GM19043 (cell line): ENCODE measurements around the gene RAPGEF1.

Experiments
- ATAC-seq: cut with Tn5 transposase; IDR thresholded peaks from one replicate; pipeline ENCODE4 v1.9.1; 2021; ENCODE audit warnings: low read depth; ENCODE audit not compliant: unreplicated experiment

RAPGEF1 gene

GRCh38 chr9:131611586-131612315 is 128.1 kb downstream of the RAPGEF1 start:
- no peak for ATAC-seq

GRCh38 chr9:131610231-131610761 is 129.6 kb downstream of the RAPGEF1 start:
- no peak for ATAC-seq

DNA sequence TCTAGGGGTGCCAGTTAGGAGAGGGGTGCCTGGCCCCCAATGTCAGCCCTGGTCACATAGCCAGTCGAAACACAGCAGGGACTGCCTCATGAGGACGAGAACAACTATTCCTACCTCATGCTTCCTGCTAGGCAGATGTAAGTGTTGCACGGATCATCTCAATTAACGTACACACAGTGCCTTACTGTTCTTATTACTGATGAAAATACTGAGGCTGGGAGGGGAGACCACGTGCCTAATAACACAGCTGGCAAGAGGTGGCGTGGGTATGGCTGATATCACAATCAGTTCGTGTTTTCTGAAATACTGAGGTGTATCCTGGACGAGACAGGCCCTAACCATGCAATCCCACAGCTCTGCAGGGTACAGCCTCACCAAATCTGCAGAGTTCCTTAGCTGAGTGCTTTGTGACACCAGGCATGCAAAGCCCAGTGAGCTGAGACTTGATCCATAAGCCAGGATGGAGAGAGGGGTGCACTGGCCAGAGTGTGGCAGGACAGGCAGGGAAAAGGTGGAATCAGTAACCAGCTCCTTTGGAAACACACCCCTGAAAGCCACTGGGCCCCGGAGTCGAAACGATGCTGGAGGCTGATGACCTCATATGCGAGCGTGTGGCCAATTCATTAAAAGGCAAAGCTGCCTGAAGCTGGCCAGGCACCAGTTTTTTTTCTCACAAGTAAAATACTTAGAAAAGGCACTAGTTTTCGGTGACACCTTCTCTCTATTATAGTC is 130.6 kb downstream of the RAPGEF1 start:
- no peak for ATAC-seq

GRCh38 chr9:131608493-131609037 is 131.3 kb downstream of the RAPGEF1 start:
- ATAC-seq, result no peak

- no peak for ATAC-seq
Measured at GRCh38 chr9:131607591-131607990, 132.3 kb downstream of the RAPGEF1 start.

DNA sequence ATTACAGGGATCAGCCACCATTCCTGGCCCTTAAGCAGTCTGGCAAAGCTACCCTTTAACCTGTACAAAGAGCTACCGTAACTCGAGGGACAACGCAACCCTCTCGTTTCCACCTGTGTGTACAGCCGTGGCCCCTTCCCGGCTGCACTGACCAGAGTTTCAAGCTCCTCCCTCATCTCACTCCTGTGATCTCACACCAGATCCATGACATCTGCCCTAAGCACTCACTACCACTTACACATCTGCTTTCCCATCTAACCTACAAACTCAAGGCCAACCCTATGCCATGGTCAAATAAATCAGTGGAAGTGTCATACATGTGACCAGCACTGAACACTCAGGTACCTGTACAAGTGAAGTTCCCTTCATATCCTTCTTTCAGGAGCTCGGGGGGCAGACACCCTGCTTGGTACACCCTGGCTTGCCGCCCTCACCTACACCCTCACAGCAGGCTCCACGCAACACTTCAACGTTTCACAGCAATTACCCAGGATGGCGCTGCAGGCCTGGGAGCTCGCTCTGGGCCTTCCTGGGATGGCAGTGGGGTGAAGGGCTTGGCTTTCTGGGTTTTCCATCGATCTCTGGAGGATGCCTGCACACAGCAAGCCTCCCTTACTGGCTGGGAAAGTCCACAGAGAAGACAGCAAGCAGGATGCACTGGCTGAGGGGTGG is 132.8 kb downstream of the RAPGEF1 start:
- no peak for ATAC-seq

DNA sequence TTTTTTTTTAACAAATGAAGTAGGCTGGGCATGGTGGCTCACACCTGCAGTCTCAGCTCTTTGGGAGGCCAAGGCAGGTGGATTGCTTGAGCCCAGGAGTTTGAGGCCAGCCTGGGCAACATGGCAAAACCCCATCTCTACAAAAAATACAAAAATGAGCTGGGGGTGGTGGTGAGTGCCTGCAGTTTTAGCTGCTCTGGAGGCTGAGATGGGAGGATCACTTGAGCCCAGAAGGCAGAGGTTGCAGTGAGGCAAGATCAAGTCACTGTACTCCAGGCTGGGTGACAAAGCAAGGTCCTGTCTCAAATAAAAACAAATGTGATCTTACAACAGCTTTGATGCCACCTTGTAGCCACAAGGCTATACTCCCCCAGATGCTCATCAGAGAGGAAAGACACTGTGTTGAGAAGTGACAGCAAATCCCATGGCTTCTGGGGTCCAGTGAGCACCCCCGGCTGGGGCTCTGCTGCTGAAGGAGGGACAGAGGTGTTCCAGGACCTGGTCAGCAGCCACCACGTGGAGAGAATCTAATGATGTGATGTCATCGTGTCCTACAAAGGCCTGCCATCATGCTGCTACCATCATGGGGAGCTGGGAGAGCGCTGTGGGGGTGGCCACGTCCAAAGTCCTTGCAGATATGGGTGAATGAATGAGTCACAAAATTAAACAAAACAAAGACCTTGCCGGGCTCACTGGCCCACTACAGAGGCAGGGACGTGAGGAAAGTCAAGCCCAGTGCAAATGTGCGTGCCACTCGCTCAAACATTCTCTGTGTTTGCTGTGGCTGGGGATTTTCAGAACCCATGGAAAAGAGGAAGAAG is 133.9 kb downstream of the RAPGEF1 start:
- ATAC-seq, result no peak

- ATAC-seq, result no peak
Measured at GRCh38 chr9:131603711-131604439, 136.0 kb downstream of the RAPGEF1 start.

DNA sequence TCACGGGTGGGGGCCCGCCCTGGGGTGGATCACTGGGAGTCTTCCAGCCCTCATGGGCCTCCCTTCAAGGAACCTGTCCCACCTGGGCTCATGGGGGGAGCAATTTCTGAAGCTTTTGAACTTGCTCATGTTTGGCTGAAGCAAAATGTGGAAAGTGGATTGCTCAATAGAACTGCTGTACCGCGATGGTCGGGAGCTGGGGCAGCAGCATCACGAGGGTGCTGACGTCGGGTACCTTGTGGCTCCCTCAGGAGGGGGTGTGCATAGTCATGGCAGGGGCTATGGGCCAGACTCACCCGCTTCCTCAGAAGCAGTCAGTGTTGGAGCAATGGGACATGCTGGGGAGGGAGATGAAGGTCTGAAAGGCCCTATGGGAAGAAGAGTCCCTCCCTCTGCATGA is 136.7 kb downstream of the RAPGEF1 start:
- no peak for ATAC-seq

- ATAC-seq, result no peak
Measured at GRCh38 chr9:131601683-131602181, 138.1 kb downstream of the RAPGEF1 start.

DNA sequence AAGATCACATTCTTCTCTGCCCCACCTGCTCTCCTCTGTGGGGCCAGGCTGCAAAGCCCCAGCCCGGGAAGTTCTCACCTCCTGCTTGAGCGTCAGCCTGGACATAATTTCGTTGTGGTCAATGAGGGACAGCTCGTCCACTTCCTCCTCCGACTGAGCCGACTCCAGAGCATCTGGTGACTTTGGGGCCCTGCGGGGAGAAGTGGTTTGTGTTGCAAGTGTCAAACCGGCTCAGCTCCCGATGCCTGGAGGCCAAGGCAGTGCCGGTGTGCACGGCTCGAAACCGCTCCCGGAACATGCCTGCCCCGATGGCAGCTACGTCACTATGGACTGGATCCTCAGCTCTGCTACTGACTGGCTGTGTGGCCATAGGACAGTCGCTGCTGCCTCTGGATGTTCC is 141.8 kb downstream of the RAPGEF1 start:
- no peak for ATAC-seq

GRCh38 chr9:131597246-131597645 is 142.6 kb downstream of the RAPGEF1 start:
- no peak for ATAC-seq

DNA sequence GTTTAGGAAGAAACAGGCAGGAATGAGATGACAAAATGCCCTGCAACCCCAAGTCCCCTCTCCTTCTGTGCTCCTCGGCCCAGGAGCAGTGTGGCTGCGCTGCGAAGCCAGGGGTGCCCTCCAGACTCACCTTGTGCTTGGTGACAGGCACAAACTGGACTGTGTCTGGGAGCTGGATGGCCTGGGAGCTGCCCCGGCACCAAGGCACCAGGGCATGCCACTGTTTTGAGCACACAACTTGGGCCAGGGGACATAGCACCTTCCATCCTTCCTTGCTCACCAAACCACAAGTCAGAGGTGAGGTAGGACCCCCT is 143.5 kb downstream of the RAPGEF1 start:
- ATAC-seq, result no peak

- no peak for ATAC-seq
Measured at GRCh38 chr9:131595696-131596429, 144.0 kb downstream of the RAPGEF1 start.

GRCh38 chr9:131594906-131595665 is 144.8 kb downstream of the RAPGEF1 start:
- ATAC-seq, result no peak

DNA sequence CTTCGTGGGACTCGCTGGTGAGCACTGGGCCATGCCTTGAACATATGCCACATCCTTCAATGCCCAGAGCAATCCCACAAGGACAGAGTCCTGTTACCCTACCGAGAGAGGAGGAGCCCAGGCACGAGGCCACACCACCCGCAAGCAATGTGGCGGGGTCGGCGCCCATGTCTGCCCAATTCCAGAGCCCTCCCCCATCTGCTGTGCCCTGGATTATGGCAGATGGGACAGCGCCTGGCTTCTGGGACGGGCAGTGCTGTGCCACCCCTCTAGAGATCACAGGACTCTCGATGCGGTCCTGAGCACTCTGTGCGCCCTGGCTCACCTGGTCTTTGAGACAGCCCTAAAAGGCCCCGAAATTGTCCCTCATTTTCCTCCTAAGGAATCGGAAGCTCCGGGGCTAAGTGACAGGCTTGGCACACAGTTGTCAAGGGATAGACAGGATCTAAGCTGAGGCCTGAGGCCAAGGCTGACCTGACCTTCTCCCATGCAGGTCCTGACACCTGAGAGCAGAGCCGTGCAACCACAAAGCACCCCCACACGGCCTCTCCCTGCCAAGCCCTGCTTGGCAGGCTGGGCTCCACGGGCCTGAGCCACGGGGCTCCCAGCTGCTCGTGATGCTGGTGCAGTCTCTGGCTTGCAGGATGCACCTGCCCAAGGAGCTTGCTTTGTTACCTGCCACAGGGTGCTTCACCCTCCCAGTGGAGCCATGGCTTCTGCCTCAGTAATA is 145.8 kb downstream of the RAPGEF1 start:
- no peak for ATAC-seq

- no peak for ATAC-seq
Measured at GRCh38 chr9:131593091-131593820, 146.6 kb downstream of the RAPGEF1 start.
